Hepatocyte (in vitro differentiated cells): Measurements from ENCODE around the gene MYL2. TPM values are rescaled to one million over a fixed set of nuclear protein-coding genes. Genes with fewer than 3 reads are reported as not detected.
A peak's percentile ranks its signal among the peaks of the same experiment; 100 is the strongest.

ENCODE experiments used
- DNase-seq: peaks from one replicate; pipeline ENCODE4 v3.0.0-alpha.2; 2016; ENCODE audit warnings: low spot score
- H2AFZ ChIP-seq: fragments of 200-600 bp; sonication (generic); 2 replicates; pipeline ENCODE4 v1.6.0; 2016; ENCODE audit warnings: antibody characterized with exemption, mild to moderate bottlenecking
- H3K27ac ChIP-seq: fragments of 200-600 bp; sonication (generic); 2 replicates; pipeline ENCODE4 v1.5.1; 2016; ENCODE audit warnings: mild to moderate bottlenecking
- H3K27me3 ChIP-seq: fragments of 200-600 bp; sonication (generic); 2 replicates; pipeline ENCODE4 v1.6.1; 2016
- H3K36me3 ChIP-seq: fragments of 200-600 bp; sonication (generic); replicated peaks from 2 replicates; pipeline ENCODE4 v1.5.1; 2016; ENCODE audit warnings: low read depth; ENCODE audit not compliant: insufficient read depth
- H3K4me1 ChIP-seq: fragments of 200-600 bp; sonication (generic); 2 replicates; pipeline ENCODE4 v1.5.1; 2016; ENCODE audit warnings: mild to moderate bottlenecking, moderate library complexity; ENCODE audit not compliant: insufficient read depth
- H3K4me2 ChIP-seq: fragments of 200-600 bp; sonication (generic); 2 replicates; pipeline ENCODE4 v1.6.0; 2016
- H3K4me3 ChIP-seq: fragments of 200-600 bp; sonication (generic); 2 replicates; pipeline ENCODE4 v1.5.1; 2016; ENCODE audit warnings: mild to moderate bottlenecking
- H3K79me2 ChIP-seq: fragments of 200-600 bp; sonication (generic); 2 replicates; pipeline ENCODE4 v1.6.0; 2017; ENCODE audit warnings: mild to moderate bottlenecking
- H3K9me2 ChIP-seq: fragments of 200-600 bp; sonication (generic); replicated peaks from 2 replicates; pipeline ENCODE4 v1.6.0; 2017; ENCODE audit warnings: mild to moderate bottlenecking; ENCODE audit not compliant: insufficient read depth
- H3K9me3 ChIP-seq: fragments of 200-600 bp; sonication (generic); 2 replicates; pipeline ENCODE4 v1.5.1; 2016; ENCODE audit warnings: low read depth, mild to moderate bottlenecking
- H4K20me1 ChIP-seq: fragments of 200-600 bp; sonication (generic); 2 replicates; pipeline ENCODE4 v1.6.0; 2016; ENCODE audit warnings: mild to moderate bottlenecking; ENCODE audit not compliant: insufficient read depth, poor library complexity, severe bottlenecking
- EZH2 ChIP-seq: fragments of 200-600 bp; sonication (generic); IDR thresholded peaks from 2 replicates; pipeline ENCODE4 v1.6.1; 2016; ENCODE audit warnings: antibody characterized with exemption, mild to moderate bottlenecking, borderline replicate concordance
- EZH2phosphoT487 ChIP-seq: fragments of 200-600 bp; sonication (generic); IDR thresholded peaks from one replicate; pipeline ENCODE4 v1.6.1; 2018; ENCODE audit warnings: antibody characterized with exemption, mild to moderate bottlenecking, low read depth, moderate library complexity; ENCODE audit not compliant: unreplicated experiment, severe bottlenecking
- WGBS: methylation state at CpG from one replicate; pipeline ENCODE4 v1.1.6; 2016; ENCODE audit warnings: low lambda C conversion rate; ENCODE audit errors: missing lambda C conversion rate; 5-methylcytosine and 5-hydroxymethylcytosine counted together
- polyA plus RNA-seq: library from polyadenylated mRNA; unstranded; fragments of >200 nt; fragmentation: Nextera tagmentation; extraction: Ambion mirVana; gene quantifications from 2 replicates; pipeline ENCODE4 v1.2.1, GENCODE V29; 2016
- total RNA-seq: library from RNA; depleted of rRNA; stranded (reverse); fragments of >200 nt; gene quantifications from 2 replicates; pipeline ENCODE4 v1.2.3, GENCODE V29; 2014
- TF ChIP-seq, protein P1 (sequence below): fragments of 200-600 bp; sonication (generic); IDR thresholded peaks from 2 replicates; pipeline ENCODE4 v1.5.1; 2016; ENCODE audit warnings: antibody characterized with exemption, mild to moderate bottlenecking; ENCODE audit not compliant: poor library complexity

The MYL2 gene
- total and polyA plus RNA-seq, 2 experiments from 2014 or later, result not detected

DNA sequence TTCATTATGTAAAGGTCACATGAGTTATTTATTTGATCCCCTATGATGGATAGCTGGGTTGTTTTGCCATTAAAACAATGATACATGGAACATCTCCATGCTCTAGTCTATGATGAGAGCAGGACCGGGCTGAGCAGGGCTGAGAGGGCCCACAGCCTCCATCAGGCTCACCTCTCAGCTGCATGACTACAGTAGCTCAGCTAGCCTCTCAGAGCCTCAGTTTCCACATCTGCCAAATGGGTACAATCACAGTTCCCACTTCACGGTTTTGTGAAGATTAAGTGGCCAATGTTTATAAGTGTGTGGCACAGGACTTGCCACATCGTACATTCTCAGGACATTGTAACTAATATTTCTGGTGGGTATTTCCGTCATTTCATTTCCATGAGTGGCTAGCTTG is 19.9 kb upstream of the MYL2 start:
- WGBS, result 93% methylated on average over 4 of the region's 4 CpGs
- peaks cover 7% of the 10 kb centered on the region for H3K27me3 ChIP-seq

DNA sequence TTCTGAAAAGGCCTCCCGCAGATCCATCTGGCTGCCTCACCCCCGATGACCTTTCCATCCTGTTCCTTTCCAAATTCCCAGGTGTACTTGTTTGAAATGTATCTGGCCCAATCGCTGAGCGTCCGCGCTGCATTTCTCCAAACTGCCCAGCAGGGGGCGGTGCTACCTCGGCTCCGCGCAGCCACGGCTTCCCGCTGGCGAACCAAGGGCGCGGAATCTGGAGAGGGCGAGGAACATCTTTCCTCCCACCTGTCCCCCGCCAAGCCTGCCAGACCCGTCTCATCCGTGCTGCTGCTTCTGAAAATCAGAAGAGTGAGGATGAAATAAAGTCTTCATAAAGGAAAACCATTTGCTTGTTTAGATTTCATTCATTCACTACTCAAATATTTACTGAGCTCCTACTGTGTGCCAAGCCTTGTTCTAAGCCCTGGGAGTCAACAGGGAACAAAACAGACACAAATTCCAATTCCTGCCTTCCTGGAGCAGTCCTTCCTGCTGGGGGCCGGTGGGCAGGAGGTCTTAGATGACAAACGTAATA is 16.8 kb upstream of the MYL2 start:
- H4K20me1 ChIP-seq, result no peaks in the 10 kb centered on the region
- peak overlapping the region; percentile 44 for H3K4me2 ChIP-seq
- peaks cover 7% of the 10 kb centered on the region for H3K27me3 ChIP-seq
- no peak overlapping the region for H3K27ac ChIP-seq
- DNase-seq, result peak; percentile 72
- TF ChIP-seq, protein P1, sequence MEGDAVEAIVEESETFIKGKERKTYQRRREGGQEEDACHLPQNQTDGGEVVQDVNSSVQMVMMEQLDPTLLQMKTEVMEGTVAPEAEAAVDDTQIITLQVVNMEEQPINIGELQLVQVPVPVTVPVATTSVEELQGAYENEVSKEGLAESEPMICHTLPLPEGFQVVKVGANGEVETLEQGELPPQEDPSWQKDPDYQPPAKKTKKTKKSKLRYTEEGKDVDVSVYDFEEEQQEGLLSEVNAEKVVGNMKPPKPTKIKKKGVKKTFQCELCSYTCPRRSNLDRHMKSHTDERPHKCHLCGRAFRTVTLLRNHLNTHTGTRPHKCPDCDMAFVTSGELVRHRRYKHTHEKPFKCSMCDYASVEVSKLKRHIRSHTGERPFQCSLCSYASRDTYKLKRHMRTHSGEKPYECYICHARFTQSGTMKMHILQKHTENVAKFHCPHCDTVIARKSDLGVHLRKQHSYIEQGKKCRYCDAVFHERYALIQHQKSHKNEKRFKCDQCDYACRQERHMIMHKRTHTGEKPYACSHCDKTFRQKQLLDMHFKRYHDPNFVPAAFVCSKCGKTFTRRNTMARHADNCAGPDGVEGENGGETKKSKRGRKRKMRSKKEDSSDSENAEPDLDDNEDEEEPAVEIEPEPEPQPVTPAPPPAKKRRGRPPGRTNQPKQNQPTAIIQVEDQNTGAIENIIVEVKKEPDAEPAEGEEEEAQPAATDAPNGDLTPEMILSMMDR, result peak; percentile 95
- TF ChIP-seq EZH2phosphoT487 (no peak), EZH2 (no peak)
- no peaks in the 10 kb centered on the region for H3K9me2 ChIP-seq
- H3K9me3 ChIP-seq, result no peaks in the 10 kb centered on the region
- H3K4me3 ChIP-seq, result no peak overlapping the region
- no peaks in the 10 kb centered on the region for H3K79me2 ChIP-seq
- peaks cover 3% of the 10 kb centered on the region for H3K4me1 ChIP-seq
- WGBS, result 3% methylated on average over 20 of the region's 21 CpGs
- no peak overlapping the region for H2AFZ ChIP-seq
- no peaks in the 10 kb centered on the region for H3K36me3 ChIP-seq

More for the DNA sequence above, 19.9 kb upstream of the MYL2 start:
- no peaks in the 10 kb centered on the region for H4K20me1 ChIP-seq
- no peaks in the 10 kb centered on the region for H3K9me3 ChIP-seq
- no peaks in the 10 kb centered on the region for H3K79me2 ChIP-seq
- no peak overlapping the region for H3K4me3 ChIP-seq
- H3K4me1 ChIP-seq, result peaks cover 3% of the 10 kb centered on the region
- H2AFZ ChIP-seq, result no peak overlapping the region
- no peak for DNase-seq
- no peak for TF ChIP-seq EZH2phosphoT487
- TF ChIP-seq, protein P1, result no peak
- no peak for TF ChIP-seq EZH2
- no peaks in the 10 kb centered on the region for H3K9me2 ChIP-seq
- H3K27ac ChIP-seq, result no peak overlapping the region
- no peak overlapping the region for H3K4me2 ChIP-seq
- no peaks in the 10 kb centered on the region for H3K36me3 ChIP-seq

DNA sequence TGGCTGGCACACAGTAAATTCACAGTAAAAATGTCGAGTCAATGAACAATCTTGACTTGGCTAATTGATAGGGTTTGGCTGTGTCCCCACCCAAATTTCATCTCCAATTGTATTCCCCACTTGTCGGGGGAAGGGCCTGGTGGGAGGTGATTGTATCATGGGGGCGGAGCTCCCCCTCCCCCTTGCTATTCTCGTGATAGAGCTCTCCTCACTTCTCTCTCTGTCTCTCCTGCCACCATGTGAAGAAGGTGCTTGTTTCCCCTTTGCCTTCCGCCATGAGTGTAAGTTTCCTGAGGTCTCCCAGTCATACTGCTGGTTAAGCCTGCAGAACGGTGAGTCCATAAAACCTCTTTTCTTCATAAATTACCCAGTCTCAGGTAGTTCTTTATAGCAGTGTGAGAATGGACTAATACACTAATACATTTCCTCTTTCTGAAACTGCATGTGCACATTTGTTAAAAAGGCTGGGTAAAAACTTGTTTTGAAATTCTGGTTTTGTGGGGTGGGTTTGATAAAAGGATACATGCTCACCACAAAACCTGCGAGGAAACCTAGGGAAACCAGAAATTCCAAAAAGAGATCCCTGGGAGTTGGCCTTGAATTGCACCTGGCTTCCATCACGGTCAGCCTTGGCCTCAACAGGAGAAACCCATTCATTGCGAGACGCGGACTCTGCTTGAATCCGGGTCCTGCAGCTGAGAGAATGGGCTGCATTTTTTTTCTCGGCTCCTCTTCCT is 16.2 kb upstream of the MYL2 start:
- Histone ChIP-seq H3K4me2 (no peak overlapping the region), H3K27me3 (peaks cover 7% of the 10 kb centered on the region), H3K79me2 (no peaks in the 10 kb centered on the region), H4K20me1 (no peaks in the 10 kb centered on the region), H3K9me3 (no peaks in the 10 kb centered on the region), H3K9me2 (no peaks in the 10 kb centered on the region), H3K27ac (no peak overlapping the region), H2AFZ (no peak overlapping the region), H3K36me3 (no peaks in the 10 kb centered on the region), H3K4me1 (peaks cover 3% of the 10 kb centered on the region), H3K4me3 (no peak overlapping the region)
- DNase-seq, result no peak
- WGBS, result 37% methylated on average over 13 of the region's 13 CpGs
- TF ChIP-seq EZH2 (no peak), EZH2phosphoT487 (no peak)
- TF ChIP-seq, protein P1, result no peak
